Sigmoid colon (tissue), 4 donors: Measurements from ENCODE around the gene DCTN1.

ENCODE experiments used
- CTCF ChIP-seq, 4 experiments: fragments of 450-650 bp in 3 of 4; fragments of 200-600 bp in 1 of 4; IDR thresholded peaks; one replicate each; pipeline ENCODE4 v1.5.1; 2016 to 2019; ENCODE audit warnings: antibody characterized with exemption in 4 of 4, mild to moderate bottlenecking in 3 of 4, moderate library complexity in 2 of 4
- POLR2A ChIP-seq, 2 donors: fragments of 450-650 bp; IDR thresholded peaks; one replicate each; pipeline ENCODE4 v1.6.1; 2016; ENCODE audit warnings: antibody characterized with exemption in 2 of 2, mild to moderate bottlenecking in 2 of 2, moderate library complexity in 2 of 2
- POLR2AphosphoS5 ChIP-seq, 4 donors: sonication (generic); formaldehyde crosslinking; IDR thresholded peaks; one replicate each; pipeline ENCODE4 v1.6.1; 2017; ENCODE audit warnings: antibody characterized with exemption in 4 of 4

- no peak for TF ChIP-seq CTCF (IDR thresholded peaks at IDR 0.05)
- no peak for TF ChIP-seq POLR2AphosphoS5 (IDR thresholded peaks at IDR 0.05)
- no peak for TF ChIP-seq POLR2A (IDR thresholded peaks at IDR 0.05)
These were observed 58.4 kb downstream of the DCTN1 start for GRCh38 chr2:74321737-74322136.
